HG02763 (cell line): ENCODE results near the gene GDE1.
A peak's percentile ranks its signal among the peaks of the same experiment; 100 is the strongest.
"Not testable (repeated sequence)": the region's sequence is repeated elsewhere in the genome, so short reads cannot be mapped to it uniquely, and the experiment has no call there.

ENCODE experiments used
- ATAC-seq: cut with Tn5 transposase; IDR thresholded peaks from one replicate; pipeline ENCODE4 v1.9.1; 2021; ENCODE audit warnings: mild to moderate bottlenecking, moderate library complexity; ENCODE audit not compliant: unreplicated experiment

The GDE1 gene, protein sequence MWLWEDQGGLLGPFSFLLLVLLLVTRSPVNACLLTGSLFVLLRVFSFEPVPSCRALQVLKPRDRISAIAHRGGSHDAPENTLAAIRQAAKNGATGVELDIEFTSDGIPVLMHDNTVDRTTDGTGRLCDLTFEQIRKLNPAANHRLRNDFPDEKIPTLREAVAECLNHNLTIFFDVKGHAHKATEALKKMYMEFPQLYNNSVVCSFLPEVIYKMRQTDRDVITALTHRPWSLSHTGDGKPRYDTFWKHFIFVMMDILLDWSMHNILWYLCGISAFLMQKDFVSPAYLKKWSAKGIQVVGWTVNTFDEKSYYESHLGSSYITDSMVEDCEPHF

GRCh38 chr16:19521471-19522396 is at the start of gene GDE1:
Gene GDE1 (minus strand): TSS chr16:19522098. CDS start chr16:19521964, 134 bp downstream.
- peak; percentile 81 for ATAC-seq

DNA sequence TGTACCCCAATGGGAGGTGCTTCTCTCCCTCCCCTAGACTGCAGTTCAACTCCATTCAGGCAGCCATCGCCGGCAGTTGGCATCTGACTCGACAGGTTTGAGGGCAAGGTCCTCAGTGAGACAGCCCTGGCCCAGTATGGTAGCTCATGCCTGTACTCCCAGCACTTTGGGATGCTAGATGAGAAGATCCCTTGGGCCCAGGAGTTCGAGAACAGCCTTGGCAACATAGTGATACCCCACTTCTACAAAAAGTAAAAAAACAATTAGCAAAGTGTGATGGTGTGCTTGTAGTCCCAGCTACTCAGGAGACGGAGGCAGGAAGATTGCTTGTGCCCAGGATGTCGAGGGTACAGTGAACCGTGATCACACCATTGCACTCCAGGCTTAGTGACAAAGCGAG is 45.7 kb upstream of the GDE1 start:
- no peak for ATAC-seq

DNA sequence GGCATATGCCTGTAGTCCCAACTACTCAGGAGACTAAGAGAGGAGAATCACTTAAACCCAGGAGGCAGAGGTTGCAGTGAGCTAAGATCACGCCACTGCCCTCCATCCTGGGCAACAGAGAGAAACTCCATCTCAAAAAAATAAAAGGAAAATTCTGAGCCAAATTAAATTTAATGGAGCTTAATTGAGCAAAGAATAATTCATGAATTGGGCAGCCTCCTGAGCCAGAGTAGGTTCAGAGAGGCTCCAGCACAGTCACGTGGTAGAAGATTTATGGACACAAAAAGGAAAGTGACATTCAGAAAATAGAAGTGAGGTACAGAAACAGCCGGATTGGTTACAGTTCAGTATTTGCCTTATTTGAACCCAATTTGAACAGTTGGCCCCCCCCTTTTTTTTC is 44.5 kb upstream of the GDE1 start:
- ATAC-seq = no peak

GRCh38 chr16:19563377-19563776 is 41.5 kb upstream of the GDE1 start:
- no peak for ATAC-seq

- ATAC-seq = no peak
These were observed 38.2 kb upstream of the GDE1 start for GRCh38 chr16:19560078-19560477.

- no peak for ATAC-seq
These were observed 37.5 kb upstream of the GDE1 start for GRCh38 chr16:19559242-19559910.

DNA sequence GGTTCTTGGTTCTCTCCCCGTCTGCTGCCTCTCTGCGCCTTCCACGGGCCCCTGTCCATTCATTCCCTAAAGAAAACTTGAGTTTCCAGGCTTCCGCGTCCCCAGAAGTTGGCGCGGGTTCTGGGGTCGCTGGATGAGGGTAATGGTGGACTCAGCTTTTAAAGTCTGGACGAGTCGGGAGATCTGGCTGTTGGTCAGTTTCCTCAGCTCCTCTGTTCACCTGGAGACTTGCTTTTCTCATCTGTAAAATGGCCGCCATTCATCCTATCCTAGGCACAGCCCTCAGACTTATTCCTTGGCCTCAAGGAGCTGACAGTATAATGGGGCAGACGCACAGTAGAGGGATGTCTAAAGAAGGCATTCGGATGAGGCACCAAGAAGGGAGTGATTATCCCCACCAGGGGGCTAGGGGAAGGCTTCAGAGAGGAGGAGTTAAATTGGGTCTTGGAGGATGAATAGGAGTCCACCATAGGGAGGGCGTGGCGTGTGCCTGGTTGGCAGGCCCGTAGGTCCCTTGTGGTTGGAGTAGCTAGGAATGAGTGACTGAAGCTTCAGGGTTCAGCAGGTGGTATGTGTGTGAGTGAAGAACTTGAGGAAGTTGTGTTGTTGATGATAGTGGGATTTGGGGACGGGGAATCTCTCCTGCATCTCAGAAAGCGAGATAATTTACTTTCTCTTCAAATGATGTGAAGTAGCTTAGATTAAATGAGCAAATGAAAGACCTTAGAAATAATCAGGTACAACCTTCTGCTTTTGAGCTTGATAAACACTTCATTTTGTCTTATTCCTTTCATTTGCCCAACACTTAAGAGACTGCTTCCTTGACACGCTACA is 34.3 kb upstream of the GDE1 start:
- ATAC-seq = no peak

GRCh38 chr16:19555186-19555937 is 33.5 kb upstream of the GDE1 start, which contains the start of gene VPS35L:
Gene VPS35L (plus strand): TSS chr16:19555703. CDS start chr16:19555730, 27 bp downstream.
- peak; percentile 94 for ATAC-seq

DNA sequence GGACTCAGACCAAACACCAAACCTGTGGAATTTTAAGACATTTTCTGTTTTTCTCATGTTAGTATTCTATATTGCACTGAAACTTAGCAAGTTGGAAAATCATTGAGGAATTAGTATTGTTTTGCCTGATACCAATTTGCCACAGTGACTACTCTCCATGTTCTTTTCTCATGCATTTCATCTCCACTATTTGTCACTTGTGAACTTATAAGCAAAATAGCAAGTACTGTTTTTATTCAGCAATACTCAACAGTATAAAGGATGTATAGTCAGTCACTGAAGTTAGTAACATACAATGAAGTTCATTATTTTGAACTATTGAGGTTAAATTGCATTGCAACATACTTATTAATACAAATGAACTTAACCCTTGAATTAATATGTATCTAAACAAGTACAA is 27.8 kb upstream of the GDE1 start:
- ATAC-seq = no peak

GRCh38 chr16:19548144-19548543 is 26.2 kb upstream of the GDE1 start:
- no peak for ATAC-seq

GRCh38 chr16:19543278-19543996 is 21.5 kb upstream of the GDE1 start:
- not testable (repeated sequence) for ATAC-seq

DNA sequence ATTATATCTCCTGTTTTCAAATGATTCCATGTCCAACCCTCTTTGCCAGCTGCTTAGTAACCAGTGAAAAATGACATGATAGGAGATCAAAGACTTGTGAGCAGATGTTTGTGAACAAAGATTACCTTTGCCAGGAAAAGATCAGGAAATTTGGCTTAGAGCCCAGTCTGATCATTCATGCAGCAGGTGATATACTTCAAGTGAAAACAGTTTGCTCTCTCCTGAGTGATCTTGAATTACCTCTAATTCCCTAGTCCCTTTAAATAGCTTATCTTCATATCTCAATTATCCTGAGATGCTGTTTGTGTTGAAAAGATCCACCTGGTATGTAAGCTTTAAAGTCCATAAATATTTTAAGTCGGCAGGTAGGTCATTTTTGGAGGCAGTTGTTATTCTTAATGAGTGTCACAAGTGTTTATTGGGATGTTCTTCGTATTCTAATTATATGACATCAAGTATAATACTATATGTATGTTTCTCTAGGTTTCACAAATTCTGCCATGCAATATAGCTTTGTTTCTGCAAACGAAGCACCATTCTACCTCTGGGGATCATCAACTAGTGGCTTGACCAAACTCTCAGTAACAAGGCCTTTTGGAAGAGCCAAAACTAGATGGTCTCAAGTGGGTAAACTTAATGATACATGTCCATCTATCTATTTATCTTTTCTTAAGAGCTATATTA is 20.4 kb upstream of the GDE1 start:
- no peak for ATAC-seq

- no peak for ATAC-seq
These were observed 18.5 kb upstream of the GDE1 start for GRCh38 chr16:19540241-19540970.

GRCh38 chr16:19532601-19533000 is 10.7 kb upstream of the GDE1 start:
- no peak for ATAC-seq

- no peak for ATAC-seq
These were observed 6.8 kb upstream of the GDE1 start for GRCh38 chr16:19528666-19529065.

DNA sequence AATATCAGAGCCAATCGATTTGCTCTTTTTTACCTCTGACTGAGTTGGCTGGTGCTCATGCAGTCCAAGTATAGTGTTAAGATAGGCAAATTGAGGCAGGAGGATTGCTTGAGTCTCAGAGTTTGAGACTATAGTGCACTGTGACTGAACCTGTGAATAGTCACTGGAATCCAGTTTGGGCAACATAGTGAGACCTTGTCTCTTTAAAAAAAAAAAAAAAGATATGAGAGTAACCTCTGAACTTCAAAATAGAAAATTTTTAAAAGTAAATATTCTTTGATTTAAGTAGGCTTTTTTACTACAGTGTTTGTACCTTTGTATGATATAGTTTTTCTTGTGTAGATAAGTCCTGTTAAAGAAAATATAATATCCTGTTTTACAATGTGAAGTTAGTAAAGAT is 5.3 kb upstream of the GDE1 start:
- no peak for ATAC-seq

DNA sequence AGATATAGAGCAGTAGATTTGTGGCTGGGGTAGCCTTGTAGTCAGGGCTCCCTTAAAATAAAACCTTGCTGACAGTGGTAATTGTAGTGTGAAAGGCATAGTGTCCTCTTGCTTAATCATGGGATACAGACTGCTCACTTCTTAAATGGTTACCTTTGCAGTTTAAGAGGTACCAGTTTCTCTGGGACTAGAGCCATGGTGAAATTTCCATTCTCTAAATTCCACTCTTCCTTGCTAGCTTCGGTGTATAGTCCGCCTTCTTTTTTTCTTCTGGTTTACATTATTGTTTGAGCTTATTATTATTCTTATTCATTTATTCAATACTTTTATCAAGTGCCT is 3.5 kb upstream of the GDE1 start:
- no peak for ATAC-seq
